GM18519 (cell line): ENCODE measurements around the gene DLEC1.
A peak's percentile ranks its signal among the peaks of the same experiment; 100 is the strongest.

ENCODE experiments used
- ATAC-seq: cut with Tn5 transposase; IDR thresholded peaks from one replicate; pipeline ENCODE4 v1.9.1; 2021; ENCODE audit warnings: mild to moderate bottlenecking, moderate library complexity; ENCODE audit not compliant: unreplicated experiment, low FRiP score

Gene DLEC1

DNA sequence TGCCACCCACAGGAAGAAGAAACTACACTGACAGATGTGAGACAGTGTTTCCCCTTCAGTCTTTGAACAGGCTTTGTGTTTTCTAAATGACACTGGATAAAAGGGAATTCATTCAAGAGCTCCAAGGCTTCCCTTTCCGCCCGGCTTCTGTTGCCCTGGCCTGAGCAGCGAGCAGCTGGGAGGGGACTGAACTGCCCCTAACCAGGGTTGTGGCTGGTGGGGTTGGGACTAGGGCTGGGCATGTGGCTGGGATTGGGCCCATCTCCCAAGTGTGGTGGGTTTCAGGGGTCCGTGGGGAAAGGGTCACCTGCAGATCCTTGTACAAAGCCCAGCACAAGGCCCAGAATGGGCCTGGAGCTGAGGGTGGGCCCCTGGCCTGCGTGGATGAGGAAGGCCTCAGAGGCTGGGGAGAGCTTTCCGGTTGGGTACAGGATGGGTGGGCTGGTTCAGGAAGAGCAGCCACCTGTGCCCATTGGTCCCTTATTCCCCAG, 38.0 kb upstream of the DLEC1 start:
- no peak for ATAC-seq

DNA sequence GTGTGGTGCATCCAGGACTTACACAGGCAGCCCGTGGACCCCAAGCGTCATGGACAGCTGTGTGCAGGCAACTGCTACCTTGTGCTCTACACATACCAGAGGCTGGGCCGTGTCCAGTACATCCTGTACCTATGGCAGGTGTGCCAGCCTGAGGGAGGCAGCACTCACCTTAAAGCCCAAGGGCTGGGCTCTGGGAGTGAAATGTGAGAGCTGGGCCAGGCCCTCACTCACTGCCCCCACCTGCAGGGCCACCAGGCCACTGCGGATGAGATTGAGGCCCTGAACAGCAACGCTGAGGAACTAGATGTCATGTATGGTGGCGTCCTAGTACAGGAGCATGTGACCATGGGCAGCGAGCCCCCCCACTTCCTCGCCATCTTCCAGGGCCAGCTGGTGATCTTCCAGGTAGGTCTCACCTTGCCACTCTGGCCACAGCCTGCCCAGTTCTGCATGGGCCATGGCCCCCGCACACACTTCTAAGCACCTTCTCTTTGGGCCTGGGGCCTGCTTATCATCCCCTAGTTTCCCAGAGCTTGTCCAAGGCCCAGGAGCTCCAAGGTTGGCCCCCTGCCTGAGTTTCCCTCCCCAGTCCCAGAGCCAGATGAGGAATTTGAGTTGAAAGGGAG, 37.4 kb upstream of the DLEC1 start:
- no peak for ATAC-seq

DNA sequence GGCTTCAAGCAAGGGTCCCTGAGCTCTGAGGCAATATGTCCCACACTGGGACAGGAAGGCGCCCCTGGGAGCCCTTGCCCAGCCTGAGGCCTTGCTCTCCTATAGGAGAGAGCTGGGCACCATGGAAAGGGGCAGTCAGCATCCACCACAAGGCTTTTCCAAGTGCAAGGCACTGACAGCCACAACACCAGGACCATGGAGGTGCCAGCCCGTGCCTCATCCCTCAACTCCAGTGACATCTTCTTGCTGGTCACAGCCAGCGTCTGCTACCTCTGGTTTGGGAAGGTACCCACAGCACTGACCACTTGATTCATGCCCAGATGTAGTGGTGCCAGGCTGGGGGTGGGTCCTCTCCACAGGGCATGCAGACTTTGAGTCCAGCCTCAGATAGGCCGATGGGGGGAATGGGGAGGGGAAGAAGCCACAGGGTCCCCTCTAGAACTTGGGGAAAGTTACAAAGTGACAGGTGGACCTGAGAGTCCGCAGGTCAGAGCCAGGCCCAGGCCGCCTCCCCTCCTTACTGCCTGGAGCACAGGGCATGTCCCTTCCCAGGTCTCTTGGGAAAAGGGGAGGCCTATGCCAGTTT, 36.6 kb upstream of the DLEC1 start:
- ATAC-seq, result no peak

DNA sequence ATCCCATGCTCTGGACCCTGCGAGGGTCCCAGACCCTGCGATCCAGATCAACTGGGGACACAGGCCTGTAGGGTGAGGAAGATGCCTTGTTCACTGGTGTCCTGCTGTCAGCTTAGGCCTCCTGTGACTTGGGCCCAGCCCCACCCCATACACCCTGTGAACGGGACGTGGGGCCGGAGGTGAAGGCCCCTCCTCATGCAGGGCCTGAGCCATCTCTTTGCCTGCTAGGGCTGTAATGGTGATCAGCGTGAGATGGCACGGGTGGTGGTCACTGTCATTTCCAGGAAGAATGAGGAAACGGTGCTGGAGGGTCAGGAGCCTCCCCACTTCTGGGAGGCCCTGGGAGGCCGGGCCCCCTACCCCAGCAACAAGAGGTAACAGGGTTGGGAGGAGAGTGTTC, 36.1 kb upstream of the DLEC1 start:
- no peak for ATAC-seq

DNA sequence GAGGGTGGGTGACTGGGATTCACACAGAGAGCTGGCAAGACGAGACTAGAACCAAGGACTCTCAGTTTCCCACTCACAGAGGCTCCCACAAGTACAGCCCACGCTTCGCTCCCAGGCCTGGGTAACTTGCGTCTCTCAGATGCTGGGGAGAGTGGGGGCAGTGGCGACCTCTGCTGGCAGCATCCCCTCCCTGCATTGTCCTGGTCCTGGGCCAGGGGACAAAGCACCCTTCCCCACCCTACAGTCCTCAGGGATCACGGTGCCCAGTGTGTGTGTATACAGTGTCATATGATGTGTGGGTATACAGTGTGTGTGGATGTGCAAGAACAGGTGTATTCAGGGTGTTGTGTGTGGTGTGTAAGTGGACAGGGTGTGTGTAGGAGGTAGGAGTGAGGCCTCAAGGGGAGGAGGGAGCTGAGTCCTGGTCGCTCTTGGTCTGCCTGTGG, 35.6 kb upstream of the DLEC1 start:
- ATAC-seq, result no peak

DNA sequence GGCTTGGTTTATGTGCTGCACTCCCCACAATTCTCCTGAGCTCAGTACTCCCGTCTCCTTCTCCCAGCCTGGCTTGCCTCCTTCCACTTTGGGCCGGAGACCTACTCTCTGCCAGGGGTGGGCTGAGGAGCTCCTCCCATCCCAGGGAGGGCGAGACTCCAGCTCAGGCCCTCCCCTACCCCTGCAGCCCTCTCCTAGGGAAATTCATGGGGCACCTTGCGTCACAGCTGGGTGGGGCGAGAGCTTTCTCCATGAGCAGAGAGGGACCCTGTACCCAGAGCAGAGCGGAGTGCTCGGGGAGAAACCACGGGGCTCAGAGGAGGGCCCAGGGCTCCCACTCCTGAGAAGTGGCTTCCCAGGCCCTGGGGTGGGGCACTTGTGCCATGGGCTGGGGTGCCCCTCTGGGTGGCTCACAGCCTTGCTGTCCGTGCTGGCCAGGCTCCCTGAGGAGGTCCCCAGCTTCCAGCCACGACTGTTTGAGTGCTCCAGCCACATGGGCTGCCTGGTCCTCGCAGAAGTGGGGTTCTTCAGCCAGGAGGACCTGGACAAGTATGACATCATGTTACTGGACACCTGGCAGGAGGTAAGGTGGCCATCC, 35.1 kb upstream of the DLEC1 start:
- ATAC-seq, result no peak

DNA sequence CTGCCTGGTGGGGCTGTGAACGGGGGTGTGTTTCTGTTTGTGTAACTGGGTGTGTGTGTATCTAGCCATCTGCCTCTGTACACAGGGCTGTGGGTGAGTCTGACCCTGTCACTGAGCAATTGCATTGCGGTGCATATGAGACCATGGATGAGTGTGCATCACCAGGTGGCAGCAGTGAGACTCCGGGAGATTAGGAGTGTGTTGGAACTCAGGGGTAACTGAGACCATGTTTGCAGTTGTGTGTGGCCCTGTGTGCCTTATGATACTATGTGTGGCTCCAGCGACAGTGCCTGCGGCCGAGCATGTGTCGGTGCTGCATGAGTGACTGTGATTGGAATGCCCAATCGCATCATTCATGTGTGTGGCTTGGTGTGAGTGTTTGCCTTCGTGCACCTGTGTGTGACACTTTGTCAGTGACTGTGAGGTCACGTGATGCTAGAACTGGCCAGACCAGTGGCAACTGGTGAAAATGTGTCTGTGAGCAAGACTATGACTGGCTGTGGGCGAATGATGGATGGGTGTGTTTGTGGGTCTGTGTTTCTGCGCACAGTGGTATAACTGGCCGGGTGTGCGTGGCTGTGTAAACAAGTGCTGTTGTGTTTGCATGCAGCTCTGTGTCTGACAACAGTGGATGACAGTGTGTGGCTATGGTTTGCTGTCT, 34.5 kb upstream of the DLEC1 start:
- ATAC-seq, result peak; percentile 57

DNA sequence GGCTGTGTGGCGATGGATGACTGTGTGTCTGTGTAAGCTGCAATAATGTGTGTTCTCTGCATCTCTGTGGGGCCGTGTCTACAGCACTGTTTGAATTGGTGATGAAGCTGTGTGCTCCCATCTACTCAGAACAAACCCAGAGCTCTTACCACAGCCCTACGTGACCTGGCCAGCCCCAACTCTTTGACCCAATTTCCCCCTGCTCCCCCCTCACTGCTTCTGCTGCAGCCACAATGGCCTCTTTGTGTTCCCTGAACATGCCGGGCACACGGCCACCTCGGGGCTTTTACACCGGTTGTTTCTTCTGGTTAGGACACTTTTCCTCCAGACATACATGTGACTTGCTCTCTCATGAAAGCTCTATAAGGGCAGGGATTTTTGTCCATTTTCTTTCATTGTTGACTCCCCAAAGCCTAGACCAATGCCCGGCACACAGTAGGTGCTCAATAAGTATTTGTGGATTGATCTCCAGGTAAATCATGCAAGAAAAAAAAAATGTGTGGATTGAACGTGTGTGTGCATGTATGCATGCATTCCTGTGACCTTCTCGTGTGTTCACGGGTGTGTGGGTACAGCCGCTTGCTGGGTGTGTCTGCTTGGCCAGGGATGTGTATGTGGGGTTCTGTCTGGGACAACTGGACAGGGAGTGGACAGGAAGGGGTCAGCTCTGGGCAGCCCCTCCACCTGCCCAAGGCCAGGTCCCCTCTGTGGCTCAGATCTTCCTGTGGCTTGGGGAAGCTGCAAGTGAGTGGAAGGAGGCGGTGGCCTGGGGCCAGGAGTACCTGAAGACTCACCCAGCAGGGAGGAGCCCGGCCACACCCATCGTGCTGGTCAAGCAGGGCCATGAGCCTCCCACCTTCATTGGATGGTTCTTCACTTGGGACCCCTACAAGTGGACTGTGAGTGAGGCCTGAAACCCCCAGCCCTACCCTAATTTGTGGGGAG, 33.7 kb upstream of the DLEC1 start:
- ATAC-seq, result no peak

DNA sequence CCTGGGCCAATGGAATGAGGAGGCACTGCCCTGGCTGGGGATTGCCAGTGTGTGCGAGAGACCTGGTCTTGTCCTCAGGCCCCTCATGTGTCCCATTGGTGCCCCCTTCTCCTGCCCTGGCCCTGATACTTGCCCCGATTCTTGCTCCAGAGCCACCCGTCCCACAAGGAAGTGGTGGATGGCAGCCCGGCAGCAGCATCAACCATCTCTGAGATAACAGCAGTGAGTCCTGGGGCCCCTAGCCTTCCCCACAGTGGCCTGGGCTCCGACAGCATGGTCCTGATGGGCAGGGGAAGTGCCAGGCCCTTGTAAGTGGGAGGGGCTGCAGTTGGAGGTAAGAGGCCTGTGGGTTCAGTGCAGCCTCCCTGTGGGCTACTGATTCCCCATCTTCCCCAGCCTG, 33.0 kb upstream of the DLEC1 start:
- ATAC-seq, result no peak

DNA sequence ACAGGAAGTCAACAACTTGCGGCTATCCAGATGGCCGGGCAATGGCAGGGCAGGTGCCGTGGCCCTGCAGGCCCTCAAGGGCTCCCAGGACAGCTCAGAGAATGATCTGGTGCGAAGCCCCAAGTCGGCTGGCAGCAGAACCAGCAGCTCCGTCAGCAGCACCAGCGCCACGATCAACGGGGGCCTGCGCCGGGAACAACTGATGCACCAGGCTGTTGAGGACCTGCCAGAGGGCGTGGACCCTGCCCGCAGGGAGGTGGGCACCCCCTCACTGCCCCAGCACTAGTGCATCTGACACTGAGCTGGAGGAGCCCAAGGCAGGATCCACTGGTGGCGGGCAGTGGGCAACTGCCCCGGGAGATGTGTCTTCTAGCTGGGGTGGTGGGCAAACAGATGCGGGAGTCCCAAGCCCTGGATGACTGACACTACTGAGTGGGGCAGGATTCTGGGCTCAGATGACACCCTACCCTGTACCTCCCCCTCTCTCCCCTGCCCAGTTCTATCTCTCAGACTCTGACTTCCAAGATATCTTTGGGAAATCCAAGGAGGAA, 32.5 kb upstream of the DLEC1 start:
- ATAC-seq, result no peak

DNA sequence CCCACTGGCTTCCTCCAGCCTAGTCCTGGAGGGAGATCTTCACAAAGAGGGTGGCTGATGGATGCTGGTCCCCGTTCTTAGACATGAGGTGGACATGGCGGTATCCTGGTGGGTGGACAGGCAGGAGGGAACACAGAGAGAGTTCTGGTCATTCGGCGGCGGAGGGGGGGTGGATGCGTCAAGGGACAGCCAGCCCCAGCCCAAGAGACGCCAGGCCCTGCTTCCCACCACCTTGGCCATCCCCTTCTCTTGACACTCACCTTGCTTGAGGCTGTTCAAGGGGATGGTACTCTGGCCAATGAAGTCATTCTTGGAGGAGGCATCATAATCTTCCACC, 31.3 kb upstream of the DLEC1 start:
- ATAC-seq, result no peak

DNA sequence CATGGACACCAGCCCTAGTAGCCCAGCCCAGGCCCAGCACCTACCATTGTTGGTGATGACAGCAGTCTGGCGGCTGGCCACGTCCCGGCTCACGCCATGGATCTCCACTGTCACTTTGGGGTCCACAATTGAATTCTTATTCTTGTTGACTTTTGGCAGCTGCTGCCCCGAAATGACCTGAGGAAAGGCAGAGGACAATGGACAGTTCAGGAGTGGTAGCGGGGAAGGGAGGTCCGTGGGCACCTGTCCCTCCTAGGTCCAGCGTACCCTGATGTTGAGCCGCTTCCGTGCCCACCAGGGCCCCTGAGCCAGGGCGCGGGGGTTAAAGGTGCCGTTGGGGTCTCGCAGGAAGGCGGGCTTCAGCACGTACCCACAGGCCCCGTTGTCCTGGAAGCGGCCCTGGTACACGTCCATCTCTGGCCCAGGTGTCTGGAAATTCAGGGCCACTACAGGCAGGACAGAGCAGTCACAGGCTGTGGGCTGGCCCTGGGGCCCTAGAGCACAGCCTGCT, 30.8 kb upstream of the DLEC1 start:
- ATAC-seq, result no peak

DNA sequence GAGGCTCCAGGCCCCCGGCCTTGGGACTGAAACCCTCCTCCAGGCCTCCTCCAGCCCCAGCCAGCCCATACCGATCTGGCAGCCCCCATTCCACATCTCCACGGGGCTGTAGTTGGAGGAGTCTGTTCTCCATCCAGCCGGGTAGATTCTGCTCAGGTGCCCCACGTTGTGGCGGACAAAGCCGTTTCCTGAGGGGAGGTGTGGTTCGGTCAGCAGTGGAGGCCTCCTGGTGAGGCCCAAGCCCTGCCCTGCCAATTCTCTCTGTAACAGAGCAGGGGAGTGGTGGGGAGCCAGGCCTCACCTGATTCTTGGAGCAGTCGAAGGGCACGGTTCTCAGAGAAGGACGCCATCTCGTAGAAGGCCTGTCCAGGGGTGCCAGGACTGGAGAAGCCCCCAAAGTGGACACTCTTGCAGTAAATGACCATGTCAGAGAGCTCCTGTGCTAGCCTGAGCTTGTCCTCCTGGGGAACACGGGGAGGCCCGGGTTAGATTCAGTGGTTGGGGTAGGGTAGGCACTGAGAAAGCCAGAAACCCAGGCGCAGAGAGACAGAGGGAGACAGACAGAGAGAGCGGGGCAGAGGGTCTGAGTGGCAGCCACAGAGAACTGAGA, 29.9 kb upstream of the DLEC1 start:
- no peak for ATAC-seq

DNA sequence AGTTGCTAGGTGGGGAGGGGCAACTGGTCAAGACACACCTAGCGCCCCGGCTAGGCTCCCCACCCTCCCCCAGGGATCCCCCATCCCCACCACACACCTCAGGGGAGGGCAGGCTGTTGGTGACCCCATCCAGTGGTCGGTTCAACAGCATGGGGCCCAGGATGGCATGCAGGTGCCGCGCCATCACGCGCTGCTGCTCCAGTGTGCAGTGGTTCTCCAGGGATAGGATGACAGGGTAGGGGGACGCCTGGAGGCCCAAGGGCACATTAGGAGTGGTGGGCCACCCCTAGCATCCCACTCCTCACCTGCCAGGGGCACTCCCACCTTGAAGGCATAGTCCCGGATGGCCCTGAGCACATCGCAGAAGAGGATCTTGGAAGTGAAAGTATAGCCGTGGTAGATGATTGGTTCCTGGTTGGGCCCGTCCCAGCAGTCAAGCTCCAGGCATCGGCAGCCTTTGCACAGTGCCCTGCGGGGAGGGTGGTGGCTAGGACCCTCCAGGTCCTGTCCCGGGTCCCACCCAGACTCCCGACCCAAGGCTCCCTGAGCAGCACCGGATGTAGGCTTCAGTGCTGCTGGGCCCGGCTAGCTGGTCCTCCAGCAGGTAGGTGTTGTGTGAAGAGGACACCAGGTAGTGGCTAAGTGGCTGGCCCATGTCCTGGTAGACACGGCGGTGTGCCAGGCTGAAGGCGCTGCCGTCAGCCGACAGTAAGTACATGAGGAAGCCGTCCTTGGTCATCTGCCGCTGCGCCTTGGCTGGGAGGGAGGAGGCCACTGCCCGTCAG, 29.0 kb upstream of the DLEC1 start:
- no peak for ATAC-seq

DNA sequence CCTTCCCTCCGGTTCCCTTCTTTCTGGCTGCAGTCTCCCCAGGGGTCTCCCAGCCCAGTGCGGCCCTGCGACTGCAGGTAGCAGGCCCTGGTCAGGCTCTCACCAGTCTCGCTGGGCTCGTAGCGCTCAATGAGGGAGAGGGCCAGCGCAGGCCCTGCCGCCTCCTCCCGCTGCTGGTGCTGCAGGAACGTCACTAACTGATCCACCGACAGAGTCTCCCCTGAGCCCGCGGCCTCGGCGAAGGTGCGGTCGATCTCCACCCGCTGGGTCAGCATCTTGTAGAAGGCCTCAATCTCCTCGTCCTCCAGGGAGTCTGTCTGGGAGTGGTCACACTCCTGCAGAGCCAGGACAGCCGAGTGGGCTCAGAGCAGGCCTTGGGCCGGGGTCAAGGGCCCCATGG, 27.9 kb upstream of the DLEC1 start:
- no peak for ATAC-seq

DNA sequence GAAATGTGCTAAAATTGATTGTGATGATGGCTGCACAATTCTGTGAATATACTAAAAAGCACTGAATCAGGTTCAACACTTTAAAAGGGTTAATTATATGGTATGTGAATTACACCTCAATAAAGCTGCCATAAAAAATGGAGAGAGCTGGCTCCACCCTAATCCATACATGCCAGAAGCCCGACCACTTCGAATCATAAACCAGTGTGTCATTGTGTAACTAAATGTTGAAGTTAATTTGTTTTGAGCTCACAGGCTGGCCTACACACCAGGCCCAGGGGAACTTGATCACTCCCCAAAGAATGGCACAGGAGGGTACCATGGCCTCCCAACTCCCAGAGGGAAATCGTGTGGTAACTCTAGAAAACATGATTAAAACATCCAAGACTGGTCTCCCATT, 23.5 kb upstream of the DLEC1 start:
- ATAC-seq, result no peak

DNA sequence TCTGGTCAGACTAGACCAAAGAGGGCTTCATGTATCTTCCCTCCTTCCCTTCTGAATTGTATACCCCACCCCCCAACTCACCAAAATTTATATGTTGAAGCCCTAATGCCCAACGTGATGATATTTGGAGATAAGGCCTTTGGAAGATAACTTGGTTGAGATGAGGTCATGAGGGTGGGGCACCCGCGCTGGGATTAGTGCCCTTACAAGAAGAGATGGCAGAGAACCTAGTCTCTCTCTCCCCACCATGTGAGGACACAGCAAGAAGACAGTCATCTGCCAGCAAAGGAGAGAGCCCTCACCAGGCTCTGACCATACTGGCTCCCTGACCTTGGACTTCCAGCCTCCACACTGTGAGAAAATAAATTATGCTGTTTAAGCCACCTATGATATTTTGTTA, 23.0 kb upstream of the DLEC1 start:
- no peak for ATAC-seq

DNA sequence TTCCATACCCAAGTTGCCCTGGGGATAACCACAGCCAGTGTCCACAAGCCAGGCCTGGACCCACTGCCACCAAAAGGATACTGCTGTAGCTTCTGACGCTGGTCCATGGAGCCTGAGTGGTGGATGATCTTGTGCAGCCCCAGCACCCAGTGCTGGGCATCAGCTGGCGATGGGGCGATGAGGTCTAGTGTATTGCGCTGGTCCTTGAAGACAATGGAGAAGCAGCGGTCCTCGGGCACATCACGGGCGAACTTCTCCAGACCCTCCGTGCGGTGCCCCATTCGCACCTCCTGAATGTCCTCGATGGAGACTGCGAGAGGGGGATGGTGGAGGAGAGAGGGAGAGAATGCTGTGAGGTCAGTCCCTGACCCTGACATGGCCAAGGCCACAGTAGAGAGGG, 22.6 kb upstream of the DLEC1 start:
- ATAC-seq, result no peak

DNA sequence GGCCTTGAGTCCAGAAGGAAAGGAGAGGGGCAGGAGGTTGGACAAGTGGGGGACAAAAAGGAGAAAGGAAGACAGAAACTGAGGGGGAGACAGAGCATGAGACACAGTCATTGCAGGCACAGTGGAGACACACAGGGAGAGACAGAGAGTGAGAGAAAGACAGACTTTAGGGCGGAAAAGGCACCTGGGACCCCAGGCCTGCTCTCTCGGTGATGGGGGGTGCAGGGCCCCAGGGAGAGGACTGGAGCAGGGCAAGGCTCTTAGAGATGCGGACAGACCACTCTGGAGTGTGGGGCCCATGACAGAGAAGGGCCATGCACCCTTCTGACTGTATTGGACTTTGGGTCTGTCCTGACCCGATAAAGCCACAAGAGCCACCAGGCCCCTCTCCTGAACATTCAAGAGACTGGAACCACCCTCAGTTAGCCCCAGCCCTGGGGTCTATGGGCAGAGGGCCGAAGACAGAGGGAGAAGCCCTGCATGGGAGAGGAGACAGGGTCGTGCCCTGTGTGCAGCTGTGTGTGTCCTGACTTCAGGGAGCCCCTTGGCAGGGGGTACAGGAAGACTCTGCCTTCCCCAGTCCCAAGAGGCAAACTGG, 22.1 kb upstream of the DLEC1 start:
- ATAC-seq, result no peak
